Ramos (cell line): ENCODE measurements around the gene TBC1D24.
"Not testable (repeated sequence)": the region's sequence is repeated elsewhere in the genome, so short reads cannot be mapped to it uniquely, and the experiment has no call there.

Experiments
- in situ Hi-C: fragments of 300-500 bp; cut with MboI; formaldehyde crosslinking; loops from one replicate; pipeline ENCODE4 v1.14.3; 2022; ENCODE audit warnings: low sequenced_read_pairs; ENCODE audit not compliant: unreplicated experiment

Gene TBC1D24

DNA sequence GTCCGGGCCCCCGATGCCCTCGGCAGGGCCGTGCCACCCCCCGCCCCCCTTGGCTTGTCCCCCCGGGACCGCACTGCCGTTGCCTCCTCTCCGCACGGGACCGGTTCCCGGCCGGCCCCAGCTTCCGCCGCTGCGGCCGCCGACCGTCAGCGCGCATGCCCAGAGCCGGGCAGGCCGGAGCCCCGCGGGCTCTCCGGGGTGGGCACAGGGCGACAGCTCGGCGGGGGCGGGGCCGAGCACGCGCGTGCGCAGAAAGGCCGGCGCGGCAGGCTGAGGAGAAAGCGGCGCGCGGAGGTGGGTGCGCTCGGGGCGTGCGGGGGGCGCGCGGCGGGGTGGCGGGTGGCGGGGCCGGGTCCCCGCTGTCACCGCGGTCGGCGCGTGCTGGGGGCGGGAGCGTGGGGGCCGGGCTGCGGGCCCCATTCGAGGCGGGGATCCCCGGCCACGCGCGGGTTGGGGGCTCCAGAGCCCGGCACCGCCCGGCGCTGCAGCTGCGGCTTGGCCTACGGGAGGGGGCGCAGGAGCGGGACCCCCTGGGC is at the start of gene TBC1D24:
Gene TBC1D24 (plus strand): TSS at position 251 of the 536 bp plus-strand sequence. CDS start 21,022 bp downstream, outside the sequence.
- in situ Hi-C loops: no loop called here

DNA sequence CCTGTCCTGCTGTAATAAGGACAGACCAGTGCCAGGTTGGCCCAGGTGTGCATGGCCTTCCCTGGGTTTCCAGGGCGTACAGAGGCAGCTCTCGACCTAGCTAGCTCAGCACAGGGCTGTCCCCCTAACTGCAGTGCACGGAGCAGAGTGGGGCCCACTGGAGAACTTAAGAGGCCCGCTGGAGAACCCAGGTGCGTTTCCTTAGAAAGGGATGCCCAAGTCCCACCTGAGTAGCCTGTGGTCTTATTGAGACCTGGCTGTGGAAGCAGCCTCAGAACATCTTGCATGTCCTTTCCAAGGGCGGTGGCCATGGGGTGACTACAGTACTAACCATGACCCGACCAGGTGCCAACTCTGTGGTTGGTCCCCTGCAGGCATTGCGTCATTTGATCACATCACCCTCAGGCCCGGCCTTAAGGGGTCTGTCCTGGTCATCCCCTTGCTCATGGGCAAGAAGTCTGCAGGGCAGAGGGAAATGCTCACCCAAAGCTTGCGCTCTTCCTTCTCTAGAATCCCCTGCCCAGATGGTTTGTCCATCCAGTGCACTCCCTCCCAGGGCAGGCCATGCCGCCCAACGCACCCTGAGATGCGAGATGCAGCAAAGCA is 49.0 kb upstream of the TBC1D24 start:
- in situ Hi-C loops: no loop called here

DNA sequence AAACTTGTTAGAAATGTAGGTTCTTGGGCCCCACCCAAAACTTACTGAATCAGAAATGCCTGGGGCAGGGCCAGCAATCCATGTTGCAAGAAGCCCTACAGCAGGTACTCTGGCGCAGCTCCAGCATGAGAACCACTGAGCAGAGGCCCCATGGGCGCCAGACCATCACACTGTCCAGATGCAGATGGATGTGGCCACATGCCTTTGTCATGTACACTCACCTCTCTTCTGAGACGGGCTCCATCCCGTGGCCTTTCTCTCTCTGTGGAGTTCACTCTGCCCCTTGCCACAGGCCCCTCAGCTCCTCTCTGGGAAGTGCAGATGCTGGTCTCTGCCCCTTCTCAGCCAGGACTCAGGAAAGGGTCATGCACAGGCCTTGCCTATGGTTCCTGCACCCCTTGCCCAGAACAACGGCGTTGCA is 48.0 kb upstream of the TBC1D24 start:
- in situ Hi-C loops: no loop called here

DNA sequence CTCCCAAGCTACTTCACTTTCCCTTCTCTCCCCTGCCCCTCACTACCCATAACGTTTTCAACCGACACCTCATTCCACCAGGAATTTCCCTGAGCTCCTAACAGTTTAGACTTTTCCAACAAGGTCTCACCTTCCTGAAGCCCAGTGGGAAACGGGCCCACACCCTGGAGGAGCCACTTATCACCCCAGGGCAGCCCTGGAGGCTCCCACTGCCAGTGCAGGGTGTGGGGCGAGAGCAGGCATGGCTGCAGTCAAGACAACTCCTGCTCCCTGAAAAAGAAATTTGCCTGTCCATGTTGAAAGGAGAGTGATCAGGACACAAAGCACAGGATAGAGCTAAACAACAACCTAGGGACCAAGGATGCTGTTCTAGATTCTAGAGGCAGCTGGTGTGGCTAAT is 47.4 kb upstream of the TBC1D24 start:
- in situ Hi-C loops: no loop called here

DNA sequence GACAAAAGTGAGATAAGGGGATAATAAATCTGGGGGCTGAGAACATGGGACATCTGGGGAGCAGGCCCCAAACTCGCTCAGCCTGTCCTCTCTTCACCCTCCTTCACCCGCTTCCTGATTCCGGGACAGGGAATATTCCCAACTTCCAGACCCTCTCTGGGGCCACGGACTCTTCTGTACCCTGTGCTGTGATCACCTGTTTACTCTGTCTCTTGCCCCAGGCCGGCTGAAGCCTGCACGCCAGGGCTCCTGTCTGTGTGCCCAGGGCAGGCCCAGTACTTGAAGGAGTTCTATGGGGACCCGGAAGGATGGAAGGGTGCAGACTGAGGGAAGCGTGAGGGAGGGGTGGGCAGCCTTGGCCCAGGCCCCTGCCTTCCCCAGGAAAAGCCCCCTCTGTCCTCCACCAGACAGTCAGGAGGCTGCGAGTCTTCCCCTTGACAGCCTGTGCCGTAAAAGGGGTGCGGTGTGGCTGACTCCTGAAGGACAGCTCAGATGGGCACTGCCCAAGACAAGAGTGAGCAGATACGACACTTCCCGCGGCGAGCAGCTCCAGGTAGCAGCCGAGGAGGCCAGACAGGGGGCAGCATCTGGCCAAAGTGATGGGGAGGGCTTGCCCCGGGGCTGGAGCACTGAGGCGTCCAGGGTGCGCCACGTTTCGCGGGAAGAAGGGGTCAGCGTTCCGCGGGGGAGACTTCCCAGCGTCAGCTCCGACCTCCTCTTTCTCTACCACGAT is 46.7 kb upstream of the TBC1D24 start:
- in situ Hi-C loops: no loop called here

DNA sequence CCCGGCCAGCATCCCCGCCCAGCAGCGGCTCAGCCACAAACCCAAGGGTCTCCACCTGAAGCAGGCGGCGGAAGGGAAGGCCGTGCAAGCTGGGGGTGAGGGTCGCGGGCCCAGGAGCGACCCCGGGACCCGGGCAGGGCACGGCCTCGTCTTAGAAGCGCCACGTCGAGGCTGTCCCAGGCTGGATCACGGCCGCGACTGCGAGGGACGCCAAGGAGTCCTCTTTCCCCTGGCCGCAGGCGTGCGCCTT is 46.2 kb upstream of the TBC1D24 start:
- in situ Hi-C loops: no loop called here

DNA sequence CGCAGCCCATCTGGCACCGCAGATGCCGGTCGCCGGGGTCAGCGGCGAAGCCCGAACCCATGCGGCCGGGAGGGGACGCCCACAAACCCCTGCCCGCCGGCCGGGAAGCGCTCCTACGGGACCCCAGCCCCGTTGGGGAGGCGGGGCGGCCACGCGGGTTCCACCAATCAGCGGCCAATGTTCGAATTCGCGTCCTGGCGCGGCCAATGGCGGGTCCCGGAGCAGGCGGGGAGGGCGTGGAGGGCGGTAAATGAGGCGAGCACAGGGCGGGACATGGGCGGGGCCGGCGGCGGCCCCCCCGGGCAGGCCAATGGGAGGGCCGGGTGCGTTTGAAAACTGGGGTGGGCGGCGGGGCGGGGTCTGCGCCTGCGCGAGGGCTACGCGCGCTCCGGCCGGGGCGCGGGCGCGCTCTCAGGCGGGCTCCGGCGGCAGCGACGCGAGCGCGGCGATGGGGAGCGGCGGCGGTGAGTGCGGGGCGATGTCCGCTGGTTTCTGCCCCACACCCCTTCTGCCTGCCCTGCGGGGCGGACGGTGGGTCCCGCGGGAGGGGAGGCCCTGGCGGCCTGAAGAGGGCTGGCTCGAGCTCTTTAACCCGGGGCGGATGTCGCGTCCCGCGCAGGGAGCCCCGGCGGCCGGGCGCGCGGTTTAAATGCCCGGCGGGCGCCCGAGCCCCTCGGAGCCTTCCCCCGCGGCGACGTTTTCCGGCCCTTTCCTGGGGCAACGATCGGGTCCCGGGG is 45.7 kb upstream of the TBC1D24 start, which contains the start of gene CCNF:
Gene CCNF (plus strand): TSS at position 414 of the 737 bp plus-strand sequence. CDS start 35 bp downstream, at position 449.
- in situ Hi-C loops: no loop called here

DNA sequence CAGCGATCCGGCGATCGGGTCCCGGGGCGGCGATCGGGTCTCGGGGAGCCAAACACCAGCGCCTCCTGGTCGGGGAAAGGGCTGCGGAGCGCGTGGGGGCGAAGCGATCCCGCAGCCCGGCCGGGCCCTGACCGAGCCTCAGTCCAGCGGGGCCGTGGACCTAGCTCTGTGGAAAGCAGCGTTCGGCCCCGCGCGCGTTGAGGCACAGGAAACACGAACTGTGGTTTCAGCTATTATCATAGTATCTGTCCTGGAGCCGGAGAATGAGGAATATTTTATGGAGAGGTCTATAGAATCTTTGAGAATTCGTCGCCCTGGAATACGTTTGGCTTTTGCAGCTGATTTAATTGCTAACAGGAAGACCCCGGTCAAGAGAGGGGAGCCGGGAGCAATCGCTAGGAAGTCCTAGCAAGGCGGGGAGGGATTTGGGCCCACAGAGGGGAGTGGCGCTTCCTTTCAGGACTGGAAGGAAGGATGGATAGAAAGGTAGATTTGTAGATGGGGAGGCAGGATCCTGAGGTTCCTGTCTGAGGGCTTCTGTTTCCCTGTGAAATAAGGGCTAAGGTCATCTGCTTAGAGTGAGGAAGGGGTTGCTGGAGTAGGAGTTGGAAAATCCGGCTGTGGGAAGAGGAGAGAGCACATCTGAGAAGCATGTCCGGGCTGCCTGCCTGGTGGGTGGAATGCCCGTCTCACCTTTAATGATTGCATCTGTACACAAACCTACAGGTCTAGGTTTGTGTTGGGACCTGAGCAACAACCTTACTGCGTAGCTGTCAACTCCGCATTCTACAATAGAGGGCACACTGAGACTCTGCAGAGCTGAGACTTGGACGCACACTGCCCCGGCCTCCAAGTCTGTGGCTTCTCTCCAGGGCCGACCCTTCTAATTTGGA is 44.9 kb upstream of the TBC1D24 start:
- in situ Hi-C loops: no loop called here

DNA sequence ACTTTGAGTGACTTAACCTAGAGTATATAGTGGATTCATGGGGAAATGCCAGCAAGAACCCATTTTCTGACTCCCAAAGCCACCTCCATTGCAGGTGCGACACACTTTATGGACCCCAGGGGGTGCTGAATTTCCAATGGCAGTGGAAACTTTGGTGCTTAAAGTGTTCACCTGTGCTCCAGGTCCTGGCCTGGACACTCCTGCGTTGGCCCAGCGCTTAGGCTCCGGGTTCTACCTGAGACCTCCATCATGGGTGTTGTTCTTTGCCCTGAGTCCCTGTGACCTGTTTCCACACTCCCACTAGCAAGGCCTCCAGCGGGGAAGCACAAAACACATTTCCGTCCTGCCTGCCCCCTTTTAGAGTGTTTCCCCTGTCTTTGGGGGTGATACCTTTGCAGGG is 42.6 kb upstream of the TBC1D24 start:
- in situ Hi-C loops: no loop called here

DNA sequence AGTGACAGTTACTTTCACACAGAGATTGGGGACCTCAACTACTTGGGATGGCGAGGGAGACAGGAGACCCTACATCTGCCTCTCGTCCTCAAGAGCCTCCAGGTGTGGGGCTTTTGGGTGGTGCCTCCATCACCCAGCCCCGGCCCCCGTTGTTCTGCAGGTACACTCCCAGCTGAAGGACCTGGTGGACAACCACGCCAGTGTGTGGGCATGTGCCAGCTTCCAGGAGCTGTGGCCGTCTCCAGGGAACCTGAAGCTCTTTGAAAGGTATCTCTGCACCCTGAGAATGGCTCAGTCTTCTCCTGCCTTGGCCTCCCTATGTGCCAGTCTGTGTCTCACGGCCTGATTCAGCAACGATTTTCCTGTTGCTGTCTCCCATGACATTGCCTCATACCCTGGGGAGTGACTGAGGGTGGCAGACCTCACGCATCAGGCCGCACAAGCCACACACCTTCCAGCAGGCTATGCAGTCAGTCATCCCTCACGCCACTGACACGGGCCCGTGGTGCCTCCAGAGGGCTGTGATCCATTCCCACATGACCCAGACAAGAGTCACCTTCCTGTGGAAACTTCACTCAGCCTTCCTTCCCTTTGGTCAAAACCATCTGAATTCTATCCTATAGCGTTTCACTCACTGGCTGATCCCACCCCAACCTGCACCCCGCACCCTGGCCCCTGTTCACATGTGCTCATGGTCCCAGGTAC is 42.0 kb upstream of the TBC1D24 start:
- in situ Hi-C loops: no loop called here

DNA sequence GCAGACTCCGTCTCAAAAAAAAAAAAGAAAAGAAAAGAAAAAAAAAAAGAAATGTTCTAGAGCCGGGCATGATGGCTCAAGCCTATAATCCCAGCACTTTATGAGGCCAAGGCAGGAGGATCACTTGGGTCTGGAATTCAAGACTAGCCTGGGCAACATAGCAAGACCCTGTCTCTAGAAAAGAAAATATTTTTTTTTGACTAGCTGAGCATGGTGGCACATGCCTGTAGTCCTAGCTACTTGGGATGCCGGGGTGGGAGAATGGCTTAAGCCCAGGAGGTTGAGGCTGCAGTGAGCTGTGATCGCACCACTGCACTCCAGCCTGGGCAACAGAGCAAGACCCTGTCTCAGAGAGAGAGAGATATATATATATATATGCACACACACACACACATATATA is 39.7 kb upstream of the TBC1D24 start:
- in situ Hi-C loops: not testable (repeated sequence)

DNA sequence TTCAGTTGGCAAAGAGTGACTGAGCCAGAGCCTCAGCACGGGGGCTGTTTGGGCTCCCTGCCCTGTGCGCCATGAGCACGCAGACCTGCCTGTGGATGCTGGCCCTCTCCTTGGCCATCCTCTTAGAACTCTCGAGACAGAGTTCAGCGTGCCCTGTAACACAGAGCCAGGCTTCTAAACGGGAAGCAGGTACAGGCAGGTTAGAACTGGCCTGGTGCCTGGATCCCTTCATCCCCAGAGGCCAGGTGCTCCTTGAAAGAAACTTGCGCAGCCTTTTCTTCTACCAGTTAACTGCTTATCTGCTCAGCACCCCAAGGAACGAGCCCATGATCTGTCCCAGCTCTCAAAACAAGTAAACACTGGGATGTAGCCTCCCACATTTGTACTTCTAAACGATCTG is 38.8 kb upstream of the TBC1D24 start:
- in situ Hi-C loops: no loop called here

DNA sequence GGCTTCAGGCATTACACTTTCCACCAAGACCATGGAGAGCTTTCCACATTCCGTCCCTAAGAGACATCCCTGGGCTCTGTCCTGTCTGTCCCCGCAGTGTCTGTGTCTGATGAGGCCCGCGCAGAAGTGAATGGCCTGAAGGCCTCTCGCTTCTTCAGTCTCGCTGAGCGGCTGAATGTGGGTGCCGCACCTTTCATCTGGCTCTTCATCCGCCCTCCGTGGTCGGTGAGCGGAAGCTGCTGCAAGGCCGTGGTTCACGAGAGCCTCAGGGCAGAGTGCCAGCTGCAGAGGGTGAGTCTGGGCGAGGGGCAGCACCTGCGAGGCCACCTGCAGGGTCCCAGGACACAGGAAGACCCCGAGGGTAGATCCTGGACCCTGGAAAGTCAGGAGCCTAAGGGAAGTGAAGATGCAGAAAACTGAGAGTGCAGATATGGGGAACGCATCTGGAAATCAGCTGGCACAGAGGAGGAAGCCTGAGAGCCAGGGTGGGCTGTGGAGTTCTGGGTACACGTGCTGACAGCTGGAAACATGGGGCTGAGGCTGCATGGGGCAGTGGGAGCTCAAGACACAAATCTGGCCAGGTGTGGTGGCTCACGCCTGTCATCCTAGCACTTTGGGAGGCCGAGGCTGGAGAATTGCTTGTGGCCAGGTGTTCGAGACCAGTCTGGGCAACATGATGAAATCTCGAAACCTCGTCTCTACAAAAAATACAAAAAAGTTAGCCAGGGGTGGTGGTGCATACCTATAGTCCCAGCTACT is 37.7 kb upstream of the TBC1D24 start:
- in situ Hi-C loops: no loop called here

DNA sequence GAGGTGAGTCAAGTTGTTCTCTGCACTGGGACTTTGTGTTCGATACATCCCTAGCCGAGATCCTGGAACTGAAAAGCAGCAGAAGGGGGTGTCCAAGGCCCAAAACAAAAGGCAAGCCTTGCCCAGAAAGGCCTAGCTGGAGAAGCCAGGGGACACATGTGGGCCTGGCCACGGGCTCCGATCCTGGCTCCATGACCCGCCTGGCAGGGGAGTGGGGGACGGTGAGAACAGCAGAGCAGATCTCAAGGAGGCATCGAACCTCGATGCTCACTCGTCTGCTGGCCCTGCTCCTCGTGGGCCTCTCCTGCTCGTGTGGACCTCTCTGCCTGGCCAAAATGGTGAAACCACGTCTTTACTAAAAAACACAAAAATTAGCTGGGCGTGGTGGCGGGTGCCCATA is 36.8 kb upstream of the TBC1D24 start:
- in situ Hi-C loops: no loop called here

DNA sequence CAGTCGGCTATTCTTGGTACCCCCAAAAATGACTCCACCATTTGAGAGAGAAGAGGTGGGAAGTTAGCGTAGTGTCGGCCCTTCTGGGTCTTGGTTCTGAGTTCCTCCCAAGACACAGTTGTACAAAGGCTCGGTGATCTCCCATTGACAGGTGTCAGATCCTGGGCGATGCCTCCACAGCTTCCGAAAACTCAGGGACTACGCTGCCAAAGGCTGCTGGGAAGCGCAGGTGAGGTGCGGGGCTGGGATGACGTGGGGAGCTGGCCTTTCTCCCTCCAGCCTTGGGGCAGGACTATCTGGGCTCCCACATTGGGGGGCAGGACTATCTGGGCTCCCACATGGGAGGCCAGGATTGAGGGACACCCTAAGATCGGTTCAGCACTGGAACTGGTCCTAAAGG is 35.3 kb upstream of the TBC1D24 start:
- in situ Hi-C loops: no loop called here

DNA sequence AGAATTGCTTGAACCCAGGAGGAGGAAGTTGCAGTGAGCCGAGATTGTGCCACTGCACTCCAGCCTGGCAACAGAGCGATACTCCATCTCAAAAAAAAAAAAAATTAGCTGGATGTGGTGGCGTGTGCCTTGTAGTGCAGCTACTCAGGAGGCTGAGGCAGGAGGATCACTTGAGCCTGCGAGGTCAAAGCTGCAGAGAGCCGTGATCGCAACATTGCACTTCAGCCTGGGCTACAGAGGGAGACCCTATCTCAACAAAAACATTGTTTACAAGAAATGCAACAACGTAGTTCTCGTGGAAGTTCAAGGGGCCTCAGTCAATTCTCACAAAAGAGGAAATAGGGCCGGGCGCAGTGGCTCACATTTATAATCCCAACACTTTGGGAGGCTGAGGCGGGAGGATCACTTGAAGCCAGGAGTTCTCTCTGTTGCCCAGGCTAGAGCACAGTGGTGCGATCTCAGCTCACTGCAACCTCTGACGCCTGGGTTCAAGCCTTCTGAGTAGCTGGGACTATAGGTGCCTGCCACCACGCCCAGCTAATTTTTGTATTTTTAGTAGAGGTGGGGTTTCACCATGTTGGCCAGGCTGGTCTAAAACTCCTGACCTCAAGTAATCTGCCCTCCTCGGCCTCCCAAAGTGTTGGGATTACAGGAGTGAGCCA is 33.7 kb upstream of the TBC1D24 start:
- in situ Hi-C loops: not testable (repeated sequence)

DNA sequence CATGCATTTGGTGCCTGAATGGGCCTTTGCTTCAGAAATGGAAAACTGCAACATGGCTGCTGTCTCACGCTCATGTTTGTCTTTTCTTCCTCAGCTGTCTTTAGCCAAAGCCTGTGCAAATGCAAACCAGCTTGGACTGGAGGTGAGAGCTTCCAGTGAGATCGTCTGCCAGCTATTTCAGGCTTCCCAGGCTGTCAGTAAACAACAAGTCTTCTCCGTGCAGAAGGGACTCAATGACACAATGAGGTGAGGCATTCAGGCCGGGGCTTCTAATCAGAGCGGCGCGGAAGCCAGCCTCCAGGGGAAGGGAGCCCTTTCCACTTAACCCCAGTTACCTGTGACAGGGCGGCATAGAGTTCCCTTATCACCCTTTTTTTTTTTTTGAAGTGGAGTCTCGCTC is 31.4 kb upstream of the TBC1D24 start:
- in situ Hi-C loops: no loop called here

DNA sequence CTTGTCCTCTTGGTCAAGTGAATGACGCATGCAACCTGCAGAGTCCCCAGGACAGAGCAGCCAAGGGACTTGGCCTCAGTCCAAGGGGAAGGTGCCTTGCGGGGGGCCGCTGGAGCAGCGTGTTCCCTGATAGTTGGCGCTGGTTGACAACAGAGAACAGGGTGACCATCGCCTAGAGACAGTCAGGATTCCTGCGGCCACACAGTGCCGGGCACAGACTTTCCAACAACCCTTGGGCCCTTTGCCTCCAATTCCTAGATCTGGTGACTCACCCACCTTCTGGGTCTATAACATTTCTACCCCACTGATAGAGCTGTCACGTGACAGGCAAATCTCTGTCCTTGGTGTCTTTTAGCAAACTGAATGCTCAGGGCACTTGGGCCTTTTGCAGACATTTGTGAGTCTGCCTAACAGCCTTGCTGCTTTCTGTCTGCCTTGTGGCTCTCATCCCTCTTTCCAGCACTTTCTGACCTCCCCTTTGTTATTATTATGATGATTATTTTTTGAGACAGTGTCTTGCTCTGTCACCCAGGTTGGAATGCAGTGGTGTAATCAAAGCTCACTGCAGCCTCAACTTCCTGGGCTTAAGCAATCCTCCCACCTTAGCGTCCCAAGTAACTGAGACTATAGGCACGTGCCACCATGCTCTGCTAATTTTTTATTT is 26.9 kb upstream of the TBC1D24 start:
- in situ Hi-C loops: no loop called here
